NB4 (cell line): ENCODE results near the gene RRP1B.

Experiments
- CTCF ChIP-seq: IDR thresholded peaks from one replicate; pipeline ENCODE4 v1.5.1; 2012; ENCODE audit warnings: low read depth, low read length
- POLR2A ChIP-seq: IDR thresholded peaks from 2 replicates; pipeline ENCODE4 v1.6.1; 2011; ENCODE audit warnings: mild to moderate bottlenecking; ENCODE audit not compliant: insufficient read length; ENCODE audit errors: extremely low read depth

- no peak for TF ChIP-seq POLR2A
- TF ChIP-seq CTCF, result no peak
Observed at GRCh38 chr21:43664358-43664757, 5.0 kb downstream of the RRP1B start.
